Measurements from ENCODE around the gene FAM184B. TPM values are rescaled to one million over a fixed set of nuclear protein-coding genes. Genes with fewer than 3 reads are reported as not detected.

The FAM184B gene
- total RNA-seq, 1 experiment from 2014 or later: 0.09 TPM

DNA sequence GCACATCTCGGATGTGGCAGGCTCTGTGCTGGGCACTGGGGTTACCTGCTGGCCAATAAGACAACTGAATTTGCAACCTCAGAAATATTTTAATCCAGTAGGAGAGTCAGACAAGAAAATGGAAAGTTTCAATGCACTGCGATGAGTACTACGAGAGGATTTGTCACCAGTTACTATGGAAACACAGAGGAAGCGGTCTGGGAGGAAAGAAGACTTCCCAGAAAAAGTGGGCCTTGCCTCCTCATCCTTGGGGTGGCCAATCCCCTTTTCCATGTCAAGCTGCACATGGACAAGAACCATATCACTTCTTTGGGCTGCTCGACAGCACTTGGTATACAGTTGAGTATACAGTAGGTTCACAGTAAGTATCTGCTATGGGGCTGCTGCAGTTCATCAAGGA, 67.6 kb downstream of the FAM184B start:
- Histone ChIP-seq H3K79me2 (ENCODE audit: insufficient read depth, low read length) (no peaks in the 10 kb centered on the region), H3K4ac (ENCODE audit: low read depth, low read length) (no peak overlapping the region), H2BK12ac (ENCODE audit: insufficient read length, low read depth, low read length) (no peak overlapping the region), H4K8ac (replicated peaks; ENCODE audit: insufficient read length, low read depth, low read length) (no peak overlapping the region), H4K20me1 (ENCODE audit: control insufficient read depth, insufficient read depth, insufficient read length) (no peaks in the 10 kb centered on the region), H3K9me3 (ENCODE audit: control insufficient read depth, low read depth, low read length) (no peaks in the 10 kb centered on the region), H2AK5ac (ENCODE audit: insufficient read length, low read length) (no peak overlapping the region), H2BK120ac (ENCODE audit: low read depth, low read length, poor library complexity, severe bottlenecking) (no peak overlapping the region), H3K27me3 (ENCODE audit: insufficient read depth, low read length) (no peaks in the 10 kb centered on the region), H3K4me2 (ENCODE audit: insufficient read depth, insufficient read length, low read length) (no peak overlapping the region), H3K56ac (ENCODE audit: insufficient read length, low read depth, low read length) (no peak overlapping the region), H3K9ac (ENCODE audit: extremely low read depth, insufficient read length, low read length) (no peak overlapping the region), H3K27ac (ENCODE audit: insufficient read length, low read depth, low read length) (no peak overlapping the region), H2BK20ac (ENCODE audit: low read depth, low read length, poor library complexity, severe bottlenecking) (no peak overlapping the region), H3K79me1 (ENCODE audit: insufficient read depth, low read depth, low read length, poor library complexity, severe bottlenecking) (no peaks in the 10 kb centered on the region), H4K91ac (ENCODE audit: insufficient read length, low read depth, low read length) (no peak overlapping the region), H3T11ph (ENCODE audit: low read length) (no peak overlapping the region), H4K5ac (ENCODE audit: insufficient read length, low read depth, low read length) (no peak overlapping the region), H2BK5ac (ENCODE audit: insufficient read length, low read length) (no peak overlapping the region), H3K18ac (ENCODE audit: insufficient read length, low read depth, low read length) (no peak overlapping the region), H3K23me2 (ENCODE audit: insufficient read length, low read depth, low read length, poor library complexity, severe bottlenecking) (no peaks in the 10 kb centered on the region), H3K14ac (ENCODE audit: insufficient read depth, low read length) (no peak overlapping the region), H2AFZ (ENCODE audit: low read length) (no peak overlapping the region), H2BK15ac (ENCODE audit: low read depth, low read length) (no peak overlapping the region), H3K23ac (ENCODE audit: insufficient read length, low read depth, low read length) (no peak overlapping the region), H3K4me1 (ENCODE audit: insufficient read depth, low read length) (no peaks in the 10 kb centered on the region; the same call in 1 of the 2 replicates)
- Mint-ChIP-seq H3K4me3 (no peak overlapping the region), H3K36me3 (ENCODE audit: insufficient read depth in 1 of 3, low read depth in 3 of 3) (no peaks in the 10 kb centered on the region), H3K27ac (no peak overlapping the region), H3K4me1 (peaks cover 7 to 8% of the 10 kb centered on the region in 2 experiments), H3K27me3 (ENCODE audit: low read depth) (peaks cover 6% of the 10 kb centered on the region), H3K9me3 (no peaks in the 10 kb centered on the region)
- WGBS (ENCODE audit: extremely low coverage, insufficient read length, low lambda C conversion rate): no CpG with 5 or more reads among the region's 5 CpGs
- TF ChIP-seq, protein P1, sequence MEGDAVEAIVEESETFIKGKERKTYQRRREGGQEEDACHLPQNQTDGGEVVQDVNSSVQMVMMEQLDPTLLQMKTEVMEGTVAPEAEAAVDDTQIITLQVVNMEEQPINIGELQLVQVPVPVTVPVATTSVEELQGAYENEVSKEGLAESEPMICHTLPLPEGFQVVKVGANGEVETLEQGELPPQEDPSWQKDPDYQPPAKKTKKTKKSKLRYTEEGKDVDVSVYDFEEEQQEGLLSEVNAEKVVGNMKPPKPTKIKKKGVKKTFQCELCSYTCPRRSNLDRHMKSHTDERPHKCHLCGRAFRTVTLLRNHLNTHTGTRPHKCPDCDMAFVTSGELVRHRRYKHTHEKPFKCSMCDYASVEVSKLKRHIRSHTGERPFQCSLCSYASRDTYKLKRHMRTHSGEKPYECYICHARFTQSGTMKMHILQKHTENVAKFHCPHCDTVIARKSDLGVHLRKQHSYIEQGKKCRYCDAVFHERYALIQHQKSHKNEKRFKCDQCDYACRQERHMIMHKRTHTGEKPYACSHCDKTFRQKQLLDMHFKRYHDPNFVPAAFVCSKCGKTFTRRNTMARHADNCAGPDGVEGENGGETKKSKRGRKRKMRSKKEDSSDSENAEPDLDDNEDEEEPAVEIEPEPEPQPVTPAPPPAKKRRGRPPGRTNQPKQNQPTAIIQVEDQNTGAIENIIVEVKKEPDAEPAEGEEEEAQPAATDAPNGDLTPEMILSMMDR (conservative IDR thresholded peaks at IDR 0.05): no peak
- no peak for DNase-seq
